ENCODE data around the gene ATP9A. TPM values are rescaled to one million over a fixed set of nuclear protein-coding genes. Genes with fewer than 3 reads are reported as not detected.
"Not testable (repeated sequence)": the region's sequence is repeated elsewhere in the genome, so short reads cannot be mapped to it uniquely, and the experiment has no call there.

Gene ATP9A
- total RNA-seq, 2 experiments from 2014 or later: 1.4 to 1.6 TPM

DNA sequence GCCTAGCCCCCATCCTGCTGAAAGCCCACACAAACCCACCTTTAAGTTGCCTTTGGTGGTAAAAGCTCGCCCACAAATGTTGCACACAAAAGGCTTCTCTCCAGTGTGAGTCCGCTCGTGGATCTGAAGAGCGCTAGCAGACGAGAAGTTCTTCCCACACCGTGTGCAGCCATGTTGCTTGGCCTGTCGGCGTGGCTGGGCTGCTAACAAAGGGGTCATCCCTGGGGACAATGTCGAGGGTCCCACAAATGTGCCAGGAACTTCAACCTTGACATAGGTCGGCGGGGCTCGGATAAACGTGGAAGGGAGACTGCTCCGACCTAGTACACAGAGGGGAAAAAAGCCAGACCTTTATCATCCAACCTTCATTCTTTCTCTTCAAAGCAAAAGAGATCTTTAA, 20.6 kb upstream of the ATP9A start:
- no peaks in the 10 kb centered on the region for H3K36me3 Mint-ChIP-seq

DNA sequence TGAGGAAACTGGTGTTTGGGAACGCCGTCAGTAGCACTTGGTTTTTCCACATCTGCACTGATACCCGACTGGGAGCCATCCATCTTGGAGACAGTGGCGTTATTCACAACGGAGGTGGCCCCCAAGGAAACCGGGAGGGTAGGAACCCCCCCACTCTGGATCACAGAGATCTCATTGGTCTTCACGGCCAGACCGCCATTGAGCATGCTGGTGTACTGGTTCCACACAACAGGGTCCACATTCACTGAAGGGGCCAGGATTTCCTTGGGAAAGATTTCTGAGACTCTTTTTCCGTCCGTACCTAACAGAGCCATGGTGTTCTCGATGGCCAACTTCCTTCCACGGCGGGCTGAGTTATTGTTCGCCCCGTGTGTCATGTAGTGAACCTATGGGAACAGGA, 16.1 kb upstream of the ATP9A start:
- intact Hi-C loops (cut with micrococcal nuclease): no loop called here
- no peaks in the 10 kb centered on the region for H3K36me3 Mint-ChIP-seq
- no peak overlapping the region for H3K27ac Mint-ChIP-seq
- ChIA-PET POLR2A (no interaction called here), CTCF (no interaction called here)
- no peaks in the 10 kb centered on the region for H3K27me3 Mint-ChIP-seq
- H3K9me3 Mint-ChIP-seq: no peaks in the 10 kb centered on the region
- H3K4me3 Mint-ChIP-seq: no peak overlapping the region
- H3K4me1 Mint-ChIP-seq (ENCODE audit: low read depth): no peaks in the 10 kb centered on the region
- no peak for DNase-seq

More for the DNA sequence above, 20.6 kb upstream of the ATP9A start:
- Mint-ChIP-seq H3K4me1 (ENCODE audit: low read depth) (no peaks in the 10 kb centered on the region), H3K27ac (no peak overlapping the region), H3K9me3 (no peaks in the 10 kb centered on the region), H3K27me3 (peaks cover 4% of the 10 kb centered on the region), H3K4me3 (no peak overlapping the region)
- DNase-seq: no peak
- CTCF ChIA-PET: no interaction called here
- POLR2A ChIA-PET: interaction anchor here (0.6 kb wide), 1 partner anchor 188 kb away, joined by 3 read pairs; no protein-coding TSS in a partner anchor
- intact Hi-C loops (cut with micrococcal nuclease): no loop called here

GRCh38 chr20:51778229-51778759, 10.1 kb upstream of the ATP9A start:
- H3K27ac Mint-ChIP-seq; H3K36me3 Mint-ChIP-seq; H3K9me3 Mint-ChIP-seq; CTCF ChIA-PET; H3K4me1 Mint-ChIP-seq (ENCODE audit: low read depth); DNase-seq; H3K27me3 Mint-ChIP-seq; POLR2A ChIA-PET; intact Hi-C loops (cut with micrococcal nuclease); H3K4me3 Mint-ChIP-seq: not testable (repeated sequence)

DNA sequence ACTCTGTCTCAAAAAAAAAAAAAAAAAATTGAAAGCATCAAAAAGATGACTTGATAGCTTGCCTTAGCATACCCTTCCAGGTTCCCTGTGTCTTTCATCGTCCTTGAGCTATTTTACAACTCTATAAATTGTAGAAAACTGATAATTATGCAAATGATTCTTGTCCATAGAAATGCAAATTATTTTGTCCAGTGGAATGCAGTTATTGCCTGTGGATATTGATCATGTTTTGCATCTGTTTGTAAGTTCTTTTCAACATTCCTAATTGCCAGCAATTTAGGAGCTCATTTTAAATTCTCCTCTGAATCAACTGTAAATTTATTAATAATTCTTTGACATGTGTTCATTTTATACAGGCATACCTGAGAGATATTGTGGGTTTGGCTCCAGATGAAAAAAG, 7.1 kb upstream of the ATP9A start:
- ChIA-PET POLR2A (no interaction called here), CTCF (interaction anchor here (0.6 to 1.4 kb wide), 3 partner anchors 74 to 340 kb away, joined by 3 to 5 read pairs (median 4); no protein-coding TSS in a partner anchor)
- H3K27ac Mint-ChIP-seq: no peak overlapping the region
- no peak overlapping the region for H3K4me3 Mint-ChIP-seq
- H3K36me3 Mint-ChIP-seq: no peaks in the 10 kb centered on the region
- H3K4me1 Mint-ChIP-seq (ENCODE audit: low read depth): no peaks in the 10 kb centered on the region
- intact Hi-C loops (cut with micrococcal nuclease): no loop called here
- peaks cover 11% of the 10 kb centered on the region for H3K27me3 Mint-ChIP-seq
- peaks cover 4% of the 10 kb centered on the region for H3K9me3 Mint-ChIP-seq
- DNase-seq: no peak

DNA sequence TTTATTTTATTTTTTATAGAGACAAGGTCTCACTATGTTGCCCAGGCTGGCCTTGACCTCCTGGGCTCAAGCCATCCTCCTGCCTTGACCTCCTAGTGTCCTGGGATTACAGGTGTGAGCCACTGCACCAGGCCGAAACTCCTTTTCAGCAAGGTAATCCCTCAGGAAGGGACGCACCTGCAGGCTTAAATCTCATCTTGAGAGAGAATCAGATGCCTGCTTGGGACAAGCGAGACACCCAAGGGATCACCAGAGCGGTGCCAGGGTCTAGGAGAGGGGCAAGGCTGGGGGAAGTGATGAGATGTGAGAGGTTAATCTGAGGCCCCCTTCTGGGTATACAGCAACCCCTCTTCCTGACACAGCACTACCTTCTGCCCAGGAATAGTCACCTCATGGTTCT, 4.0 kb upstream of the ATP9A start:
- H3K9me3 Mint-ChIP-seq: no peaks in the 10 kb centered on the region
- H3K27me3 Mint-ChIP-seq: peaks cover 26% of the 10 kb centered on the region
- H3K36me3 Mint-ChIP-seq: no peaks in the 10 kb centered on the region
- intact Hi-C loops (cut with micrococcal nuclease): no loop called here
- peaks cover 7% of the 10 kb centered on the region for H3K4me1 Mint-ChIP-seq (ENCODE audit: low read depth)
- no peak for DNase-seq
- CTCF ChIA-PET: no interaction called here
- POLR2A ChIA-PET: no interaction called here
- no peak overlapping the region for H3K27ac Mint-ChIP-seq
- no peak overlapping the region for H3K4me3 Mint-ChIP-seq

- intact Hi-C loops (cut with micrococcal nuclease): loop anchor here (10.0 kb wide), 1 partner anchor 115 kb away; no protein-coding TSS in a partner anchor
- ChIA-PET POLR2A (no interaction called here), CTCF (no interaction called here)
- Mint-ChIP-seq H3K36me3 (no peaks in the 10 kb centered on the region), H3K27me3 (peaks cover 28% of the 10 kb centered on the region), H3K27ac (no peak overlapping the region), H3K4me3 (no peak overlapping the region), H3K9me3 (no peaks in the 10 kb centered on the region), H3K4me1 (ENCODE audit: low read depth) (peaks cover 7% of the 10 kb centered on the region)
- DNase-seq: no peak
Measured at GRCh38 chr20:51769976-51770615, 1.9 kb upstream of the ATP9A start.

DNA sequence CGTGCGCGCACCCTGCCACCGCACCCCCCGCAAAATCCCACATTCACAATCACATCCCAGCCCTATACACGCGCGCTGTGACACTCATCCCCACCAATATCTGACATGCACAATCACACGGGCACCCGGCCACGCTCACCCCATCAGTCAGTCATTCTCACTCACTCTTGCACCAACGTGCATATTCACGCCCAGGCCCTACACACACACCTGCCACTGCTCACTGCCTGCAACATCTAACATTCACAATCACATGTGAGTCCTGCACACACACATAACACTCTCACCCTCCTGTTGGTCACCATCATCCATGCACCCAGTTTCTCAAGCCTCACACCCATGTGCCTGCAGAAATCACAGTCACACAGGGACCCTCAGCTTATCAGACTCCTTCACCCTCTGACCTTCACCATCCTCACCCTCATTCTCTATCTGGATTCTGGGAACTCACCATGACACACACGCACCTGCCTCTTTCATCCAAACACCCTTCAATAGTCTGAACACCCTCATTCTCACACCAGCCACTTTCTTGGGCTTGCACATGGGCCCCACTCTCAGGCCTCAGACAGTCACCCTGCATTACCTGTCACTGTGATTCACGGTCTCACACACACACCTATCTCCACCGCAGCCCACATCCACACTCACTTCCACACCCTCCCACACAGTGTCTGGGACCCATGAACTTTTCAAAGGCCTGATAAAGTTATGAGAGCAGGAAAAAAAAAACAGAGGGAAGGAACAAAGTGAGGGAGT, 748 bp upstream of the ATP9A start:
- H3K27ac Mint-ChIP-seq: no peak overlapping the region
- H3K4me3 Mint-ChIP-seq: peak overlapping the region; percentile 57
- intact Hi-C loops (cut with micrococcal nuclease): loop anchor here (10.0 kb wide), 1 partner anchor 114 kb away; no protein-coding TSS in a partner anchor
- ChIA-PET POLR2A (no interaction called here), CTCF (no interaction called here)
- H3K27me3 Mint-ChIP-seq: peaks cover 31% of the 10 kb centered on the region
- DNase-seq: peak; percentile 29
- no peaks in the 10 kb centered on the region for H3K36me3 Mint-ChIP-seq
- H3K9me3 Mint-ChIP-seq: no peaks in the 10 kb centered on the region
- H3K4me1 Mint-ChIP-seq (ENCODE audit: low read depth): peaks cover 7% of the 10 kb centered on the region

DNA sequence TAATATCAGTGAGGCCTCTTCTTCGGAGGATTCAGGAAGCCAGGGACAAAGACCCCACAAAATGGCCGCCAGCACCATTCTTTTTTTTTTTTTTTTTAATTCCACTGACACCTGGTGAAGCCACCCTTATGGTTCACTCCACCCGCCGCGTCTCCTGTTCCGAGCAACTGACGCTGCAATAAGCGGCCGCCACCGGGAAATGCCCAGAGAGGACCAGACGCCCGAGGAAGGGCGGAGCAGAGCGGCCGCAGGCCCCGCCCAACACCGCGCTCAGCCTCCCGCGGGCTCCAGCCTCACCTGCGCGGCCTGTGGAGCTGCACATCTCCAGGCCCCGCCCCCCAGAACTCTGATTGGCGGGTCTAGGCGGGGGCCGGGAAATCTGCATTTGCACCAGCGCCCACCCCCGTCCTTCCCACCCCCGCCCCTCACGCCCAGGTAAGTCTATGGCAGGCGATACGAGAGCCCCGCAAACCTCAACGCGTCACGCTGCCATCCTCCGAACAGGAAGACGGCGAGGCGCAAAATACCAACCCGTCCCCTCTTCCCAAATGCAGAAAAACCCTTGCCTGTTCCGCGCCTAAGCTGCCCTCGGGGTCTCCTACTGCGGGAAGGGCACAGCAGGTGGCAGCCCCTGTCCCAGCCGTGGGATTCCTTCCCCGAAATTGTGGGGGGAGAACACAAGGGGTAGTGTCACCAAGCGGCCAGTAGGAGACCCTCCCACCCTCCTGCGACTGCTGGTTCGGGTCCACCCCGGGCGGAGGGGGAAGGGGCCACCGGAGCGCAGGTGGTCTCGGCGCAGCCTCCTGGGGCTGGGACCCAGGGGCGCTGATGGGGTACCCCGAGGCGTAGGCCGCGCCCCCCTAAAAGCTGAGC, 960 bp downstream of the ATP9A start:
- peak overlapping the region; percentile 50 for H3K4me3 Mint-ChIP-seq
- peak; percentile 73 for DNase-seq
- ChIA-PET POLR2A (no interaction called here), CTCF (interaction anchor here (0.6 to 0.7 kb wide), 2 partner anchors 9 to 20 kb away, joined by 3 to 4 read pairs; no protein-coding TSS in a partner anchor)
- H3K9me3 Mint-ChIP-seq: no peaks in the 10 kb centered on the region
- H3K27ac Mint-ChIP-seq: no peak overlapping the region
- no peaks in the 10 kb centered on the region for H3K36me3 Mint-ChIP-seq
- intact Hi-C loops (cut with micrococcal nuclease): loop anchor here (10.0 kb wide), 1 partner anchor 112 kb away; no protein-coding TSS in a partner anchor
- H3K4me1 Mint-ChIP-seq (ENCODE audit: low read depth): peaks cover 7% of the 10 kb centered on the region
- H3K27me3 Mint-ChIP-seq: peaks cover 28% of the 10 kb centered on the region

DNA sequence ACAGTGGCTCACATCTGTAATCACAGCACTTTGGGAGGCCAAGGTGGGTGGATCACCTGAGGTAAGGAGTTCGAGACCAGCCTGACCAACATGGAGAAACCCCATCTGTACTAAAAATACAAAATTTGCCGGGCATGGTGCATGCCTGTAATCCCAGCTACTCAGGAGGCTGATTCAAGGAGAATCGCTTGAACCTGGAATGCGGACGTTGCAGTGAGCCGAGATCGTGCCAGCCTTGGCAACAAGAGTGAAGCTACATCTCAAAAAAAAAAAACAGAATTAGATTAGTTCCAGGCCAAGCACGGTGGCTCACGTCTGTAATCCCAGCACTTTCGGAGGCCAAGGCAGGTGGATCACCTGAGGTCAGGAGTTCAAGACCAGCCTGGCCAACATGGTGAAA, 2.8 kb downstream of the ATP9A start:
- H3K27me3 Mint-ChIP-seq: peaks cover 25% of the 10 kb centered on the region
- intact Hi-C loops (cut with micrococcal nuclease): loop anchor here (10.0 kb wide), 1 partner anchor 111 kb away; no protein-coding TSS in a partner anchor
- CTCF ChIA-PET: interaction anchor here (0.6 kb wide), 1 partner anchor 12 kb away, joined by 3 read pairs; no protein-coding TSS in a partner anchor
- H3K27ac Mint-ChIP-seq; H3K9me3 Mint-ChIP-seq; DNase-seq; H3K36me3 Mint-ChIP-seq; POLR2A ChIA-PET; H3K4me1 Mint-ChIP-seq (ENCODE audit: low read depth); H3K4me3 Mint-ChIP-seq: not testable (repeated sequence)

DNA sequence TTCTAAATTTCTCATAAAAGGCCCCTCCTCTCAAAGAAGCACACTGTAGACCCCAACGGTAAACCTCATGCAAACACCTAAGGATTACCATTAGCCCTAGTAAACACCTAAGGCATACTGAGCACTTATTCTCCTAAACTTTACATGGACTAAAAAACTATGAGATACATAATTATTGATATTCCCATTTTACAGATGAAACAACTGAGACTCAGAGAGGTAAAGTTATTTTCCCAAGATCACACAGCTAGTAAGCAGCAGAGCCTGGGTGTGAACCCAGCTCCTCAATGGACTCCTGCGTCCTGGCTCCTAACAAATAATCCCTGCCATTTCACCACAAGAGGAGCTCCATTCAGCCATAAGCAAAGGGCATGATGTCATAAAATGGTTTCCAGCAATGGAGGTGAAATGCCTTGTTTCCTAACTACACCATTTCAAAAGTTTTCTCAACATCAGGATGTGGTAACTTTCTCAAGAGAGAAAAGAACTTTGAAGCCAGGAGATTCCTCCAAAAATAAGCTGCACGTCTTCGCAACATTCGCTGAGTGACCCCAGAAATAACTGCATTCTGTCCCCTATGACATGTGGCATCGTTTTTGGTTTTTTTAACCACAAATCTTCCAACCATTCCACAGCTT, 4.1 kb downstream of the ATP9A start:
- ChIA-PET CTCF (interaction anchor here (0.7 kb wide), 1 partner anchor 151 kb away, joined by 3 read pairs; no protein-coding TSS in a partner anchor), POLR2A (no interaction called here)
- intact Hi-C loops (cut with micrococcal nuclease): loop anchor here (10.0 kb wide), 1 partner anchor 109 kb away; no protein-coding TSS in a partner anchor
- Mint-ChIP-seq H3K9me3 (no peaks in the 10 kb centered on the region), H3K27ac (no peak overlapping the region), H3K36me3 (no peaks in the 10 kb centered on the region), H3K4me3 (no peak overlapping the region), H3K27me3 (peaks cover 16% of the 10 kb centered on the region), H3K4me1 (ENCODE audit: low read depth) (peaks cover 5% of the 10 kb centered on the region)
- no peak for DNase-seq

DNA sequence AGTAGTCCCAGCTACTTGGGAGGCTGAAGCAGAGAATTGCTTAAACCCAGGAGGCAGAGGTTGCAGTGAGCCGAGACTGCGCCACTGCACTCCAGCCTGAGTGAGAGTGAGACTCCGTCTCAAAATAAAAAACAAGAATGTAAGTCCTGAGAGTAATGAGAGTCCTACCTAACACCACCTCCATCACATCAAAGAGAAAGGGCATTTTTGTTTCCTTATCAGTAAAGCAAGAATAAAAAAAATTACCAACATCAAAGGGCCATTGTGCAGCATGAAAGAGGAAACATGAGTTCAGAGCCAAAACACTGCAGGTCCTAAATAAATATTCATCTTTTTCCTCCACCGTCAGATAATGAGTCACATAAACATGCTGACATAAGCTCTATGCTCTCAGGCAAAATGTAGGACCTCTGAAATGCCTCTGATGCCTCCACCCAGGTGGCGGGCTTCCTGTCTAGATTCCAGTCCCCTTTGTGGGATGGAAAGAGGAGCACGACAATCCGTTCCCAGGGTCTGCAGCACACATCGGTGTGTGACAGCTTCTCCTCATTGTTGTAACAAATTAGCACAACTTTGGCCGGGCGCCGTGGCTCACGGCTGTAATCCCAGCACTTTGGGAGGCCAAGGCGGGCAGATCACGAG, 7.2 kb downstream of the ATP9A start:
- Mint-ChIP-seq H3K27ac (no peak overlapping the region), H3K4me1 (ENCODE audit: low read depth) (no peaks in the 10 kb centered on the region), H3K36me3 (no peaks in the 10 kb centered on the region), H3K4me3 (no peak overlapping the region), H3K27me3 (peaks cover 6% of the 10 kb centered on the region), H3K9me3 (no peaks in the 10 kb centered on the region)
- DNase-seq: no peak
- ChIA-PET CTCF (no interaction called here), POLR2A (no interaction called here)
- intact Hi-C loops (cut with micrococcal nuclease): loop anchor here (10.0 kb wide), 1 partner anchor 106 kb away; no protein-coding TSS in a partner anchor
